Measurements from ENCODE around the gene IGLL1.
A peak's percentile ranks its signal among the peaks of the same experiment; 100 is the strongest.
"Not testable (repeated sequence)": the region's sequence is repeated elsewhere in the genome, so short reads cannot be mapped to it uniquely, and the experiment has no call there.

IGLL1 gene

GRCh38 chr22:23591201-23591791 is 11.2 kb upstream of the IGLL1 start:
- DNase-seq (ENCODE audit: low read depth in 2 of 2): peak in 1 of 2 donors; percentile 23

- DNase-seq (ENCODE audit: low read depth in 2 of 2): no peak
Observed at GRCh38 chr22:23583836-23584235, 3.7 kb upstream of the IGLL1 start.

- no peak for DNase-seq (ENCODE audit: low read depth in 2 of 2)
Observed at GRCh38 chr22:23583153-23583552, 3.1 kb upstream of the IGLL1 start.

GRCh38 chr22:23581260-23581650 is 1.2 kb upstream of the IGLL1 start:
- no peak for DNase-seq (ENCODE audit: low read depth in 2 of 2)

GRCh38 chr22:23580576-23581259 is 628 bp upstream of the IGLL1 start:
- DNase-seq (ENCODE audit: low read depth in 2 of 2): no peak

- no peak for DNase-seq (ENCODE audit: low read depth in 2 of 2)
Observed at GRCh38 chr22:23579280-23579679, 810 bp downstream of the IGLL1 start.

GRCh38 chr22:23578306-23578705 is 1.8 kb downstream of the IGLL1 start:
- no peak for DNase-seq (ENCODE audit: low read depth in 2 of 2)

GRCh38 chr22:23576681-23577080 is 3.4 kb downstream of the IGLL1 start:
- DNase-seq (ENCODE audit: low read depth in 2 of 2): no peak

GRCh38 chr22:23575601-23576000 is 4.5 kb downstream of the IGLL1 start:
- DNase-seq (ENCODE audit: low read depth in 2 of 2): no peak

- DNase-seq (ENCODE audit: low read depth in 2 of 2): no peak
Observed at GRCh38 chr22:23574877-23575276, 5.2 kb downstream of the IGLL1 start.

- no peak for DNase-seq (ENCODE audit: low read depth in 2 of 2)
Observed at GRCh38 chr22:23574371-23574811, 5.7 kb downstream of the IGLL1 start.

GRCh38 chr22:23573701-23574235 is 6.3 kb downstream of the IGLL1 start:
- not testable (repeated sequence) for DNase-seq (ENCODE audit: low read depth in 2 of 2)

GRCh38 chr22:23573106-23573505 is 7.0 kb downstream of the IGLL1 start:
- not testable (repeated sequence) for DNase-seq (ENCODE audit: low read depth in 2 of 2)

GRCh38 chr22:23571486-23571885 is 8.6 kb downstream of the IGLL1 start:
- no peak for DNase-seq (ENCODE audit: low read depth in 2 of 2)

GRCh38 chr22:23570681-23571080 is 9.4 kb downstream of the IGLL1 start:
- DNase-seq (ENCODE audit: low read depth in 2 of 2): no peak

GRCh38 chr22:23569716-23570115 is 10.4 kb downstream of the IGLL1 start:
- DNase-seq (ENCODE audit: low read depth in 2 of 2): no peak

GRCh38 chr22:23569291-23569690 is 10.8 kb downstream of the IGLL1 start:
- no peak for DNase-seq (ENCODE audit: low read depth in 2 of 2)

- DNase-seq (ENCODE audit: low read depth in 2 of 2): no peak
Observed at GRCh38 chr22:23566705-23567475, 13.2 kb downstream of the IGLL1 start.

GRCh38 chr22:23565915-23566704 is 14.0 kb downstream of the IGLL1 start:
- no peak for DNase-seq (ENCODE audit: low read depth in 2 of 2)

- DNase-seq (ENCODE audit: low read depth in 2 of 2): no peak
Observed at GRCh38 chr22:23565305-23565914, 14.7 kb downstream of the IGLL1 start.

GRCh38 chr22:23564276-23564675 is 15.8 kb downstream of the IGLL1 start:
- DNase-seq (ENCODE audit: low read depth in 2 of 2): no peak

Measured in stimulated activated CD8-positive, alpha-beta memory T cell treated with anti-CD3 and anti-CD28 coated beads, Interleukin-15, amount 100 ng/mL, for 4 hours (primary cell).